ENCODE measurements around the gene NLRC3.

NLRC3 gene

DNA sequence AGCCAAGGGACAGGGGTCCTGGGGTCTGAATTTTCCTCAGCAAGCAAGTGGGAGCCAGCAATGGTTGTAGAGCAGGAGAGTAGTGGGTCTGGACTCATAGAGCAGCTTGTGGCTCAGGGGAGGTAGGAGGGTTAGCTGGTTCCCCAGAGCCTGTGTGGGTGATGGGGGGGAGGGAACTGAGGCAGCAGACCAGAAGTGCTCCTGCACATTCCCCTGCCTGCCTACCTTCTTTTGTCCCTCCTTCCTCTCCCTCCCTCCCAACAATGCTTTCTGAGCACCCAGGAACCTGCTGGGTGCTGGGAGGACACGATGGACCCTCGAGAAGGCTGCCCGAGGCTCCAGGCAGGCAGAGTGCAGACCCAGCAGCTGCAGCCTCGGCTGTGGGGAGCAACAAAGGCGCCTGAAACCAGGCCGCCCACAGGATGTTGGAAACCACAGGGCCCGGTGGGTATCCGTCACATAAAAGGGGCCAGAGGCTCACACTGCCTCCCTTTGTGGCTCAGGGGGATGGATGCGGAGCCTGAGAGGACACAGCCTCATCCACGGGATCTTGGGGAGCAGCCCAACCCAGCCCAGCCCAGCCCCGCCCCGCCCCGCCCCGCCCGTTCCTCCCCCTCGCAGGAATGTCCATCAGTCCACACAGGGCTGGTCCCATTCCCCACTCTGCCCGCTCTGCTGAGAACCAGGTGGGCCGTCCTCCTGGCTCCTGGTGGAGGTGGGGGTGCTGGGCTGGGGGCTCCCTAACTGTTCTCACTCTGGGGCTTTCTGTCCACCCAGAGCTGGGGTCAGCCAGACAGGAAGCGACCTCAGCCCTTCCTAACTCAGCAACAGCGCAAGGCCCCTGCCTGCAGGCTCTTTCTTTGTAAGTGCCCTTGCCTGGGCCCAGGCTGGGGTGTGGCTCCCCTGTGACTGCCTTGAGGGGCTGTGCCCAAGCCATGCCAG is 1.7 kb upstream of the NLRC3 start:
- TF ChIP-seq, protein P1, sequence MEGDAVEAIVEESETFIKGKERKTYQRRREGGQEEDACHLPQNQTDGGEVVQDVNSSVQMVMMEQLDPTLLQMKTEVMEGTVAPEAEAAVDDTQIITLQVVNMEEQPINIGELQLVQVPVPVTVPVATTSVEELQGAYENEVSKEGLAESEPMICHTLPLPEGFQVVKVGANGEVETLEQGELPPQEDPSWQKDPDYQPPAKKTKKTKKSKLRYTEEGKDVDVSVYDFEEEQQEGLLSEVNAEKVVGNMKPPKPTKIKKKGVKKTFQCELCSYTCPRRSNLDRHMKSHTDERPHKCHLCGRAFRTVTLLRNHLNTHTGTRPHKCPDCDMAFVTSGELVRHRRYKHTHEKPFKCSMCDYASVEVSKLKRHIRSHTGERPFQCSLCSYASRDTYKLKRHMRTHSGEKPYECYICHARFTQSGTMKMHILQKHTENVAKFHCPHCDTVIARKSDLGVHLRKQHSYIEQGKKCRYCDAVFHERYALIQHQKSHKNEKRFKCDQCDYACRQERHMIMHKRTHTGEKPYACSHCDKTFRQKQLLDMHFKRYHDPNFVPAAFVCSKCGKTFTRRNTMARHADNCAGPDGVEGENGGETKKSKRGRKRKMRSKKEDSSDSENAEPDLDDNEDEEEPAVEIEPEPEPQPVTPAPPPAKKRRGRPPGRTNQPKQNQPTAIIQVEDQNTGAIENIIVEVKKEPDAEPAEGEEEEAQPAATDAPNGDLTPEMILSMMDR (IDR thresholded peaks at IDR 0.05; ENCODE audit: low read depth, low read length): no peak
- H3K4me3 ChIP-seq (ENCODE audit: low read depth, low read length): no peak overlapping the region

DNA sequence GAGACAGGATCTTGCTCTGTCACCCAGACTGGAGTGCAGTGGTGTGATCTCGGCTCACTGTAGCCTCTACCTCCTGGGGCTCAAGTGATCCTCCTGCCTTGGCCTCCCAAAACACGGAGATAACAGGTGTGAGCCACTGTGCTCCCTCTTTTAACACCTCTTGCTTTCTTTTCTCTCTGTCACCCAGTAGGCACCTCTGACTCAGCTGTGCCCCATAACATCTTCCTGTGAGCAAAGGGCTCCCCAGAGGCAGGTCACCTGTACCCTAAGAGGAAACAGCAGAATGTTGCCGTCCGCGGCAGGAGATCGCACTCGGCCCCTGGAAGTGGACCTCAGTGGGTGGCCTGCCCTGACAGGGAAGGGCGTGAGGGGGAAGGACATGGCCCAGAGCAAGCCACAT is 918 bp upstream of the NLRC3 start:
- no peak overlapping the region for H3K4me3 ChIP-seq (ENCODE audit: low read depth, low read length)

DNA sequence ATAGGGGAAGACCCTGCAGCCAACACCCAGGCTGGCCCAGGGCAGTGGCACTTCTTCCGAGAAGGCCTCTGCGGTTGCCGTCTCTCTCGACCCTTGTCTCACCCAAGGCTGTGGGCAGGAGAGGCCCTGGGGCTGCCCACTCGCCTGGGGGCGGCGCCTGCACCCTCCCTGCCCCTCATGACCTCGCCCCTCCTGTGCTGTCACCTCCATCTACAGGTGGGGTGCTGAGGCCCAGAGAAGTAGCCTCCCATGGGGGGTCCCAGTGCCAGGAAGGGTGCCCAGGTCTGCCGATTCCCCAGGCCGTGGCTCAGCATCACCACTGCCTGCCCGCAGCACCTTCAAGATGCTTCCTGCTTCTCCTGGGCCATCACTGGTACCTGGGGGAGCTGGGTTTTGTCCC is 992 bp downstream of the NLRC3 start:
- H3K4me3 ChIP-seq (ENCODE audit: low read depth, low read length): no peak overlapping the region

More for the DNA sequence above, 918 bp upstream of the NLRC3 start:
- TF ChIP-seq, protein P1 (IDR thresholded peaks at IDR 0.05; ENCODE audit: low read depth, low read length): no peak

DNA sequence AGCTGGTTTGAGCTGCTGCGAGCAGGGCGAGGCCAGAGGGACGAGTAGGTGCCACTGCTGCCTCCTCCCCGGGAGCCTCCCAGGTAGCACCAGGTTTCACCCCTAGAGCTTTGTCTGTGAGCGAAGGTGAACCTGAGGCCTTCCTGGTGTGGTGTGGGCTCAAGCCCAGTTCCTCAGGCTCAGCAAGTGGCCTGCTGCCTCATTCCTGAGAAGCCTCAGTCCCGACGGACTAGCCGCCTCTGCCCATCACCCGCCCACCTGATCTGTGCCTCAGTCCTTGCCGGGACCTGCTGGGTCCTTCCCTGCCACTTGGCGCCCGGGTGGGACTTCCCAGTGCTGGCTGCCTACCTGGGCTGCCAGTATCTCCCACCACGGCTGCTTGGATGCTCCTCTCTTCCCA is 1.7 kb downstream of the NLRC3 start:
- no peak overlapping the region for H3K4me3 ChIP-seq (ENCODE audit: low read depth, low read length)
- TF ChIP-seq, protein P1 (IDR thresholded peaks at IDR 0.05; ENCODE audit: low read depth, low read length): no peak

More for the DNA sequence above, 992 bp downstream of the NLRC3 start:
- TF ChIP-seq, protein P1 (IDR thresholded peaks at IDR 0.05; ENCODE audit: low read depth, low read length): no peak

DNA sequence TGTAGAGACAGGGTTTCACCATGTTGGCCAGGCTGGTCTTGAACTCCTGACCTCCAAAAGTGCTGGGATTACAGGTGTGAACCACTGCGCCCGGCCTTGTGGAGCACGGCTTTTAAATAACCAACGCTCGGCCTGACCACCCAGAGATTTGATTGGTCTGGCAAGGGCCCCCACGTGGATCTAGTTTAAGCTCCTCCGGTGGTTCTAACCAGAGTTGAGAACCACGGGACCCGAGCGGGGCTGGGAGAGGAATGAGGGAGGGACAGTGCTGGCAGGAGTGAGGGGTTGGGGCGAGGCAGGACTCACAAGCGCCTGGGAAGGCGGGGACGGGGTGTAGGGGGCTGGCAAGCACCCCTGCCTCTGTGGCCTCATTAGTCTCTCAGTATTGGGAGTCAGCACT is 3.0 kb downstream of the NLRC3 start:
- no peak overlapping the region for H3K4me3 ChIP-seq (ENCODE audit: low read depth, low read length)

DNA sequence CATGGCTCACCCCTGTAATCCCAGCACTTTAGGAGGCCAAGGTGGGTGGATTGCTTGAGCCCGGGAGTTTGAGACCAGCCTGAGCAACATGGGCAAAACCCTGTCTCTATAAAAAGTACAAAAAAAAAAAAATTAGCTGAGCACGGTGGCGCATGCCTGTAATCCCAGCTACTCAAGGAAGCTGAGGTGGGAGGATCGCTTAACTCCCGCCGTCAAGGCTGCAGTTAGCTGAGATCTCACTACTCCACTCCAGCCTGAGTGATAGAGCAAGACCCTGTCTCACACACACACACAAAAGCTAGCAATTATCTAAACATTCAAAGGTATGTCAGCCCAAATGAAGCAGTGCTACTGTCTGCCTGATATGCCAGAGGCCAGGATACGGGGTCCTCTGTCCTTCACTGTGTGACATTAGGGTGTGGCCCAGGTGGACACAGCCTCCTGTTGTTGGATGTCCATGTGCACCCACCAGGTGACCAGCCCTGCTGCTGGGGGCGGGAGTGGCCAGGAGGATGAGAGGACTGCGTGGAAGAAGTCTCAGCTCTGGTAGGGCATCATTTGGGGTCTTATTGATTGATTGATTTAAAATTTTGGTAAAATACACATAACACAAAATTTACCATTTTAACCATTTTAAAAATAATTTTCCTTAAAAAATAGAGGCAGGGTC is 3.9 kb downstream of the NLRC3 start:
- H3K4me3 ChIP-seq (ENCODE audit: low read depth, low read length): no peak overlapping the region
- TF ChIP-seq, protein P1 (IDR thresholded peaks at IDR 0.05; ENCODE audit: low read depth, low read length): no peak

More for the DNA sequence above, 3.0 kb downstream of the NLRC3 start:
- TF ChIP-seq, protein P1 (IDR thresholded peaks at IDR 0.05; ENCODE audit: low read depth, low read length): no peak

All from WI38 (cell line).